T follicular helper cell (primary cell): ENCODE results near the gene RCAN1.

Experiments
- DNase-seq: peaks from one replicate; pipeline ENCODE4 v3.0.0-alpha.2; 2020; ENCODE audit warnings: low read depth

RCAN1 gene

DNA sequence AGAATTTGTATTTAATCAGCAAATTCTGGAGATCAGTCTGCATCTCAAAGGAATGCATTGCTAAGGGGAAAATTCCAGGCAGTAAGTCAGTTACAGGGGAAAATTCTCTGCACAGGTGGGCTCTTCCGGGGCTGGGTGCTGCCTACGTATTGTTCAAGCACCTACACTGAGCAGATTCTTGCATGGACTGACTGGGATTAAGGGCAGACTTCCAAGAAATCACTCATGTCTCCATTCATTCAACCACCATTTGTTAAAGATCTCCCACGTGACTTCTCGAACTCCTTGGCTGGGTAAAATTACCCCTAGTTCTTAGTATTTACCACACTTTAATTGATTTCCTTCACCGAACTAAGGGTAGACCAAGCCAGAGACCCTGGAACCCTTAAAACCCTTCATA, 74.7 kb downstream of the RCAN1 start:
- DNase-seq = no peak

DNA sequence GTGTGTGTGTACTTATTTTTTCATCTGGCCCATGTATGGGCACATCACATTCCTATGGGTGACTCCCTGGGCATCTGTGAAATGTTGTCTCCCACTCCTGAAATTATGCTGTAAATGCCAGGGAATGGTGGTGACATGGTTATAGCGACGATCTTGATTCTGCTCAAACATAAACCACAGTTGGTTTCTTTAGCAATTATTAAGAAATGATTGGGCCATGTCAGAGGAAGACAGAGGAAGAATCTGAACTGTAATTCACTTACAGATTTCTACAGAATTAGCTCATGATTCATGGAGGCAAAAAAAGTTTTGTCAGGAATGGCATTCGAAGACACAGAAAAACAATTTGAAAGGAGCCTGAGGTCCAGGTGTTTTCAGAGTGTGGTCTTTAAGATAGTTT, 77.1 kb downstream of the RCAN1 start:
- no peak for DNase-seq

DNA sequence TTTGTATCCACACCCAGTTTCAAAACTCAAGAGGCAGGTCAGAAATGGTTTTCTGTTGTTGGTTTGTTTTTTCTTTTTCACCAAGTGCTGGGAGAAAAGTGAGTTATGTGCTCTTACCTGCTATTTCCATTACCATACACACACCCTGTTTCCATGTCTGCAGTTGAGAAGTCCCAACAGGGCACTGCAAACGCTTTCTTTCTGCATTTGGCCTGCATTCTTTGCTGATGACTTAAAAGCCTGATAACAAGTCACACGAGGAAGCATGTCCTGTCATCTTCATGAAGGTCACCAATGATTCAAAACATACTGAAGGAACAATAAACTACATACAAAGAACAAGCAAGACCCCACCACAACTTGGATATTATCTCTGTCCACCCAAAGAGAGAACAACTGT, 78.1 kb downstream of the RCAN1 start:
- no peak for DNase-seq

DNA sequence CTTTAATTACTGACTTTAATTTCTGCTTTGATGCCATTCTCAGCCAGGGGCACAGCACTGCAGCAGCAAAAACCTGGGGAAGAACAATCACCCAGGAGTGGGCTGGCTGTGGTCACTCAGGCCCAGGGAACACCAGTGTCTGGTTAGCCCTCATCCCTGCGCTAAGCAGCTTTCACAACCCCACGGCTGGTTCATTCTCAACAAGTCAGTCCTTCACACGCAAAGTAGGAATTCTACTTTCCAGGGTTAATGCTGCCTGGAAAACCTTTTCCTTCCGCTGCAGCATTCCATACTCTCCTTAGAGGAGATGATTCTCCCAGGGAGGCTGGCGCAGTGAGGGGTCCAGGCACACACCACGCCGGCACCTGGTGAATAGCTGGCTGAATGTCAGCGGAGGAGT, 78.6 kb downstream of the RCAN1 start:
- DNase-seq = no peak

DNA sequence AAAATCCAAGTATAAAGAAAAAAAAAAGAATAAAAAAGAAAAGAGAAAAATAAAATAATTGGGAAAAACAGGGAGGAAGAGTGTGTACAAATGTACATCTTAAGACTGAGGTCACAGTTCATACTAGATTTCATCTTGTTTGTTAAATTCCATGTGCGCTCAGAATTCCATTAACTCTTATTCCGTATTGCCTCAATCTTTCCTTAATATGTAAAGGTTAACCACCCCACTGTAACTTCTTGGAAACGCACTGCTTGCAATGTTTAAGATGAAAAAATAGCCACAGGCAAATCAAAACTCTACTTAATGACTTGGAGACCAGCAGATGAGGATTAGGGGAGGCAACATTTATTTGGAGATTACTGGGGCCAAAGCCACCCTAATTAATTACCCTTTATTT, 79.0 kb downstream of the RCAN1 start:
- DNase-seq = no peak

DNA sequence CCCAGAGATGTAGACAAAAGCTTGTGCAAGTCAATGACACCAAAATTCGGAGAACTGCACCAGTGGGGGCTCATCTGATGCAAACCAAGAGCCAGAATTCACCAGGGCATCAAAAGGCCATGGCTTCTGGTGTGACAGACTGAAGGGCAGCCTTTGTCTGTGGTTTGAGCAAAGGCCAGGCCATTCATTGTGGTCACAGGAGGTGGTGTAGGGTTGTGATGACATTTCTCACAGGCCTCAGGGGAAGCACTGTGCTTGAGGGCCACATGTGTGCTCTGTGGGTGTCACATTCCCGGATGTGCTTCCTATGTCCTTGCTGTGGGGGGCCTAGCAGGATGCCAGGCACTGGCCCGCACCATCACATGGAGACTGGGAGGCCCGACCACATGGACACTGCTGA, 80.4 kb downstream of the RCAN1 start:
- DNase-seq = no peak

DNA sequence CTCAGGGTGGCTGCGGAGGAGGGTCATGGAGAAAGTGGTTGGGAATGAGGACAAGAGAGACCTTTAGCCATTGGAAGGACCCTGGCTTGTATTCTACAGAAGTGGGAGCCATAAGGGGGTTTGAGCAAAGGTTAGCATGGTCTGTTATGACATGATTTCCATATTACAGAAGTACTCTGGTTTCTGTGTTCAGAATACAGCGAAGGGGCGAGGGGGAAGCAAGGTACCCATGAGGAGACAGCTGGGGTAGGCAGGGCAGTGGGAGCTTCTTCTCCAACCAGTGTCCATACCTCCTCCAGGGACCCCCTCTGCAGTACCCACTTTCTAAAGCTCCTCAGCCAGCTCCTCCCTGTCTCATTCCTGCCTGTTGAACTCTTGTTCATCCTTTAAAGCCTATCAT, 81.0 kb downstream of the RCAN1 start:
- DNase-seq = no peak

DNA sequence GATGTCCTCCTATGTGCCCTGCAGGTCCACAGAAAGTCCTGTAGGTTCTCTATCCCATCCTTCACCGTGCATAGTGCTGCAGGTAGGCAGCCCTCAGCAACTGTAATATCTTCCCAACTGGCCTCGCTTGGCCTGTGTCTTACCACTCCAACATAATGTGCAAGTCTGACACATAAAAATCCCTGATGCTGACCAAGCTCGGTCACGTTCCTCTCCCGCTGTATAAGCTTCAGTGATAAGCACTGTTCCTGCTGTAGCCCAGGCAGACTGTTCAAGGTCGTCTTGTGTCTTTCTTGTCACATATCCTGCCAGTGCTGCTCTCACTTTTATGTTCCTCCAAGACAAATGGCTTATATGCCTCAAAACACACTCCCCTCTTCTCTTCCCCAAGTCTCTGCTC, 83.5 kb downstream of the RCAN1 start:
- DNase-seq = no peak

DNA sequence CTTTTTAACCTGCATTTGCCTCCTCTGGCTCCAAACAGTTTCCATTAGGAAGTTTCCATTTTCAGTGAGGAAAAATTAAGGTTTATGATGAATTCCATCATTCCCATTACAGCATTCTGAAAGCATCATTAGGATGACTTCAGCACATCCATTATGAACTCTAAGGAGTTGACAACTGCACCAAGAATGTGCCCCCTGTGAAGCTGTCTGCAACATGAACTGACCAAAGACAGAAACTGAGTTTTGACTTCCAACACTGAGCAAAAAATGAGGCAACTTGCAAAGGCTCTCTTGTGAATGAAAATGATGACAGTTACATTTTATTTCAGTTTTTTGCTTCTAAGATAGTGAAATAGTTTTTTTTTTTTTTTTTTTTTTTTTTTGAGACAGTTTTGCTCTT, 84.7 kb downstream of the RCAN1 start:
- DNase-seq = no peak

DNA sequence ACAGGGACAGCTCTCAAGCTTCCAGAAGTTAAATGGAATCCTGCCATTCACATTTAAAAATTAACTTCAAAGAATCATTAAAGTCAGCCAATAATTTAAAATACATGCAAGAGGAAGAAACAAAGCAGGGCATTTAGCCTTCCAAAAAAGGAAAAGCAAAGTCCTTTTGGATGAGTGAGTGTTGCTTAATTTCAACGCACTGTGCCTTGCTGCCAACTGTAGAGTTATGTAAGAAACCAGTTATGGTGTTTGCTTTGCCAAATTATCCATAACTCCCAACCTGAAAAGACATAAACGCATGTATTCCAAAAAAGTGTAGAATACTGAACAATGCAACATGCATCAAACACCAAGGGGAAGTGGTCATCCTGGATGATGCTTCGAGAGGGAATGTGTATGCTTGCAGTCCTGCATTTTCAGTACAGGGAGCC, 86.8 kb downstream of the RCAN1 start:
- no peak for DNase-seq

DNA sequence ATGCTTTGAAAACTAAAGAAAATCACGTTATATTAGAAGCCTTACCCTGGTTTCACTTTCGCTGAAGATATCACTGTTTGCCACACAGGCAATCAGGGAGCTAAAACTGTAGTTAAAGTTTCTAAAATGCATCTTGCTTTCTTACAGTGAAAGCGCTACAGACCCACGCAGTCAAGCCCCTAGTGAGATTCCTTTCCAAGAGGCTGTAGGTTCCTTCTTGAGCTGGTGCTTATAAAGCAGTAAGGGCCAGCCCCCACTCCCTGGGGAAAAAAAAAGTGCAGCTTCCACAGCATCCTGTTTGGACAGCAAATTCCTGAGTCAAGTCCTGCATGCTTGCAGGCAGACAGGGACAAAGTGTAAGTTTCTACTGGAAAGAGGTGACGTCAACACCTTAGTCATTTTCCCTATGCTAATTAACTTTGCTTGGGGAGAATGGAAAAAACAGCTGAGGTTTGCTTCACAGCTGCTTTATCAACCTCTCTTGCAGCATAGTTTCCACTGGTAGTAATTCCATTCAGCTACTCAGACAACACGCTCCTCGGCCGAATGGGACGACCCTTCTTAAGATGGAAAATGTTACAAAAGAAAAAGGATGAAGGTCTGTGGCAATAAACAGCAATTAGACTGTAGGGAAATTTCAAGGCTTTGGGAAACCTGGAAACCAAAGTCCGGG, 88.2 kb downstream of the RCAN1 start:
- no peak for DNase-seq

DNA sequence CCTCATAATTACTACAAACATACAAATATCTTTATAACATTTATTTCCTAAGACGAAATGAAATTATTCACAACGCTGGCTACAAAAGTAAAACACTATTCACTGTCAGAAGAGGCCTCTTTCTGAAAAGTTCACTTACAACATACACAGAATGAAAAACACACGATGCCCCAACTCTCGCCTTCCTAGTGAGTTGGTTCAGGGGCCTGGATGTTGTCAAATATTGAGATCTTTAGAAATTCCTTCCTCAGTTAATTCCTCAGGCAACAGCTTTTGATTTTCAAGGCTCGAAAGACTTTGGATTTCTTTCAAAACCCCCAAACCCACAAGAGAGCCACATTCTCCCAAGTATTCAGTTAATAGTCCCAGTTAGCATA, 88.7 kb downstream of the RCAN1 start:
- DNase-seq = no peak

DNA sequence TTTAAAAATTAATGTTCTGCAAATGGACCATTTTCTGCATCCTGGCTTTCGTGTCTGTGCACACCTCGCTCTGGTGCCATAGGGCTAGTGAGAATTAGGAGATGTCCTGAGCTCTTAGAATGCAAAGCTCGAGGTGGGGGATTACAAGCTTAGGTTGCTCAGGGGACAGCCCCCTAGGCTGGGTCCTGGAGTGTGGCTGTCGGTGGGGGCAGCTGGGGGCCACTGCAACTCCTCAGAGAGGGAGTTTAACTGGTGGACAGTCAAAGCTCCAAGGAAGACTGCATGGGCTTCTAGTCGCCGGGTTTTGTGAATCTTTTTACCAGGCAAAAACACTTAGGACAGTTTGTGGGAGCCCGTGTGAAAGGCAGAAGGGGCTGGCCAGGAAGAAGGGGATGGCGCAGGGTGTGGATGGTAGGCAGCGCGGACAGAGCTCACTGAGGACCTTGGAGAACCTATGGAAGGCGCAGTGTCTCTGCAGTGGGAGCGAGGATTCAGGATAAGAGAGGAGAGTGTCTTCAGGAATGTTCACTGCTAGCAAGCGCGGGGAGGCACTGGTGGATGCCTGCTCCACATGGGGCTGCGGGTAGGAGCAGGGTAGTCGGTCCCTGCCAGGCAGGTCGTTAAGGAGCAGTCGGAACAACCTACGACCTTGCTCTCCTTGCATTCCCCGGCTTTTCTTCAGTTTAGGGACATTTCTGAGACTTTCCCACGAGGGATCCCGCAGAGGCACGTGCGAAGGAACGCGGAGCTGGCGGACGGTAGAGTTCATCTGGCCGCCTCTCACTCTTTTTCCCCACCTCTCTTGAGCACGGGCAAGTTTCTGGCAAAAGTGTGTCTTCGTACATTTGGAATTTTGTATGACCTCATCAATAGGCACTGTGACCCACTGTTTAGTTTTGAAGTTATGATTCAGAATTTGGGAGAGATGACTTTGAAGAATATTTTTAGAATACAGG, 90.0 kb downstream of the RCAN1 start:
- no peak for DNase-seq

DNA sequence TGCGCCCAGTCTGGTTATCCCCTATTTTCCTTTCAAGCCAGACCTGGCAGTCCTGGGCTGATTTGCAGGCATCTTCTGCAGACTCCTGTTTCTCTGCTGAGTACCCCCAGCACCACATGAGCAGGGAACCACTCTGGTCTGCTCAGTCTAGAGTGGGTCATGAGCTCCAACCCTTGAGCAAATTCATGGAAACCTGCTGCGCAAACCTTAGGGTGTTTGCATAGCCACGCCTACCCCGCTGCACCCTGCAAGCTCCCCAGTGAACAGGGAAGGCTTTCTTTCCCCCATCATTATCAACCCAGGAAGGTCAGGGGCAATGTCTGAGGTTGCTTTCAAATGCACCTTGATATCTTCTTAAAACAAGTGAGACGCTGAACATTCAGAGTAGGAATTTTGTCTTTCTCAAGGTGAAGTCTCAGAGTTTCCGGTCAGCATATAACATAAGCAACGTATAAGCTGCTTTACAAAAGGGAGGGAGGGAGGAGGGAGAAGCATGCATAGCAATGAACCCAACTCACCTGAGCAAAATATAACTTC, 91.8 kb downstream of the RCAN1 start:
- no peak for DNase-seq

DNA sequence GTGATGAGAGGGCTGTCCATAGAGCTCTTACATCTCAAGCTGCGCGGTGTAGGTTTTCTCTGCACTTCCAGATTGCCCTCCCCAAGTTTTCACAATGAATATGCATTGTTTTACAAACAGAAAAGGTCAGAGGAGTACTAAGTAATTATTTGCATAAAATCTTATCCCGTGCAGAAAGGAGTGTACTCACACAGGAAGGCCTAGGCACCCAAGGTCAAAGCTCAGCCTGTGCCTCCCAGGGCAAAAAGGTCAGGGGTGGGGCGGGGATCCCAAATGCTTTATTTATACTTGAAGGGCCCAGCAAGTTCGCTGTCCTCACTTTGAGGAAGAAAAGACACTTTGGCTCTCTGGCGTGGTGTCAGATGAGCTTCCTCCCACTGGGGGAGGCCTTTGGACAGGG, 92.6 kb downstream of the RCAN1 start:
- DNase-seq = no peak

DNA sequence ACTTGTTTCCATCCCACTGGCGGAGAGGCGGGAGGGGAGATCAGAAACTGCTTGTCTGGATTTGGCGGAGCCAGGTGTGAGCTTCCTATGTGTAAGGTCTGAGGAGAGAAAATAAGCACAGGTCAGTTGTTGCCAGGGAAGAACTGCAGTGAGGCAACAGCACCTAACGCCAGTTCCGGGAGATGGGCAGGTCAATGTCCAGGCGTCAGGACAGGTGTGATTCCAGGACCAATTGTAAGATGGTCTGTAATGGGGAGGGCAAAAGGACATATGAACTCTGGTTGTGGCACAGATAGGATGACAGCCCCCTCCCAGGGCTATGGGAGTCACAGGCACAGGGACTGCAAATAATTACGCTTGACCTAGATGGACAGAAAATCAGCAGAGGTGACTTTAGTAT, 93.4 kb downstream of the RCAN1 start:
- DNase-seq = no peak

DNA sequence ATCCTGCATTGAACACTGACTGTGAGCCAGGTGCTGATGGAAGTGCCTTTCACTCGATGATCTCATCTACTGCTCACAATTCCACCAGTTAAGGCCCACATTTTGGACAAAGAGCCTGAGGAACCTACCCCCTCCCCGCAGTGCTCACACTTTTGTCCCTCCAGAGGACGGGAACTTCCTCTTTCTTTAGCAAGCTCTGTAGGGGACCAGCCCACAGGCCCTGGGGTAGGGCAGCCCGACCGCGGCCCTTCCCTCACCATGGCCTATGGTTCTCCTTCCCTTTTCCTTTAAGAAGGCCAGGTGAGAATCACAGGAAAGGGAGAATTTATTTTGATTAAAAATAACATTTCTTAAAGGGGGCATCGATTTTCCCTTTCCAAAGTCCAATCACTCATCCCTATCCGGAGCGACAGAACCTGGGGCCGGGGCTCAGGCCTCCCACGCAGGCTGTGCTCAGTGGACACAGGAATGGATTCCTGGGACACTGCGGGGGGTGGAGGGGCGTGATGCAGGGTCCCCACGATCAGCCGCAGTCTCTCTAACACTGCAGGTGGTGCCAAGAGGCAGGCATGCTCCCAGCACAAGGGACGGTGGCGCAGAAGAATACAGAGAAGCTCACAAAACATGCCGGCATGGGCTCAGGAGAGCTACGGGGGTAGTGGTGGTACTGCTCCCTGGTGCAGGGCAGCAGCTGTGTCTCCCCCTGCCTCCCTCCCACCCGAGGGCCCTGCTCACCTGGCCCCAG, 94.0 kb downstream of the RCAN1 start:
- no peak for DNase-seq

DNA sequence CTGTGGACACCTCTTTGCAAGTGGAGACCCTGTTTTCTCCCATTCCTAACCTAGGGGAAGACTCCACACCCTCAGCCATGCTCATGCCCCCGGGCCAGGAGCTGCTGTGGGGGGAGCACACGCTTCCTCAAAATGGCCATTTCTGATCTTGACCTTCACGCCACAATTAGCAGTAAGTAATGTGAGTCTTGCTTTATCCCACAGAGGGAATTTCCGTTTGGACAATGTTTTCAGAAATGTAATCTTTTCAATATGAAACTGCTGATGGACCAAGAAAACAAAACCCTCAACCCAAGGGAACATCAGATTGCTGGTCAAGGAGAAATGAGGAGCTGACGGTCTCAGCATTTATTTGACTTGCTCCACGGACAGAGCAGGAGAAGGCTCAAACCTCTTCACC, 94.6 kb downstream of the RCAN1 start:
- DNase-seq = no peak

DNA sequence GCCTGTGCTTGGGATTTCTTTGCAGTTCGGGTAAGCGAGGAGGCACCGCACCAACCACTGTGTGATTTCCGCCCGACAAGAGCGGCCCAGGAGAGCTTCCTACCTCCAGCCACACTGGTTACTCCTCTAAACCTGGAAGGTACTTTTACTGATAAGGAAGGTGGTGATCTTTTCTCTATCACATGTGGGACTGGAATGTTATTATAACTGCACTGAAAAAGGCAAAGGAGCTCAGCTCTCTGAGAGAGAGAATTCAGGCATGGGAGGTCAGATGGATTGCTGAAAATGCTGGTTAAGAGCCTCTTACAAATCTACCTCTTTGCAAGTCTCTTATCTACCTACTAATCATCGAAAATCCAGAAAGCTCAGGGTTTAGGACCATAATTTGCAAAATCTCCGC, 95.2 kb downstream of the RCAN1 start:
- DNase-seq = no peak

DNA sequence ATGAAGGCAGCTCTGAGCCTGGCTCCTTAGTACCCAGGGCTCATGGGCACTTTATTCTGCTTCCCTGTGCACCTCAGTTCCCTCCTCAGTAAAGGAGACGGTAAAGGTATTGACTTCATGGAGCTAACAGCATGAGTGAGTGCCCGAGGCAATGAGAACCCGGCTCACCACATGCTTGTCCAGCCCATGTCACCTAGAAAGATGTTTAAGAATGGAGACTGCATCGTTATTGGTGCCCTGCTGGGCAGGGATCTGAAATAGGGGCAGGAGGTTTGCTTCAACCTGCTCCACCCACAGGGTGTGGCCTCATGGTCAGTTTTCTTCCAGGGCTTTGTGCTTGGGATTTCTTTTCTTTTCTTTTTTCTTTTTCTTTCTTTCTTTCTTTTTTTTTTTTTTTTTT, 95.9 kb downstream of the RCAN1 start:
- no peak for DNase-seq

DNA sequence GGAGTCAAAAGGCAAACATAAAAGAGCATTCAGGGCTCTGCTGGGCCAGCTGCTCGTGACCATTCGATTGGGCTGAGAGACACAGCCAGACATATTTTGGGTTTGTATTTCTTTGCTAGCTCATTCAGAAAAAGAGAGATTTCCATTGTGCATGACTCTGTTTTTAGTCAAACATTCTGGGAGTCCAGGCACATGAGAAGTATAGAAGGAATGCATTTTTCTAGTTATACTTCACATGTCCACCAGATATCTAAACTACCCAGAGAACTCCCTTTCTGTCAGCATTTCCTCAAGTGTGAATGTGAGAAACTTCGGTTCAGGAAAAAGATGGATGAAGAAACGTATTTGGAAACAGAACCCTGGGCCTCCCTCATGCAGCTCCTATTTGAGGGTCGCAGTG, 96.6 kb downstream of the RCAN1 start:
- DNase-seq = no peak

DNA sequence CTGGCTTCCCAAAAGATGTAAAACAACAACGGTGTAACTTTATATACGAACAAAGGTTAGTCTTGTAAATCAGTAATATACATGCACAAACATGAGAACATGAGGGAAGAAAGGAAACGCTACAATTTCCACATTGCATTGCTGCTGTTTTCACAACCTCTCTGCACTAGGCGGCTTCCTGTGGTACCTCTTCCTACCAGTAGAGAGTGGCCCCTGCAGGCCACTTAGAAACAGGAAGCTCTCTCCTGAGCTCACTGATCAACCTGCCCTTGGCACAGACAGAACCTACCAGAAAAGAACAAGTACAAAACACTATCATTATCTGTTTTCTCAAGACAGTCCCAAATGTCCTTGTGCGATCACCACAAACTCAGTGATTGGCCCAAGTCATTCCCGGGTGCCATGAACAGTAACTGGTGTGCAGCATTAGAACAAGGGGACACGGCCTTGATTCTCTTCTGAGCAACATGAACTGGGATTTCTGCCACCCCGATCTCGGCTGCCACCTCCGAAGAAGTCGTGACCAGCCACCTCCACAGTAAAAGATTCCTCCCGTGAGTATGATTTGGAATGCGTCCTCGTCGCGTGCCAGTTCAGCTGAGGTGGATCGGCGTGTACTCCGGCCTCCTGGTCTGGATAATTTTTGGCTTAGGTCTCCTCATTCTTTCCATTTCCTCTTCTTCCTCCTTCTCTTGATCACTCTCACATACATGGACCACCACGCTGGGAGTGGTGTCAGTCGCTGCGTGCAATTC, 97.2 kb downstream of the RCAN1 start:
- no peak for DNase-seq
